Suprapubic skin (tissue), 3 donors: Measurements from ENCODE around the gene TDP1.

Experiments
- CTCF ChIP-seq, 2 donors: fragments of 200-600 bp in 1 of 2; fragments of 450-650 bp in 1 of 2; sonication (generic) in 1 of 2; IDR thresholded peaks; one replicate each; pipeline ENCODE4 v1.5.1; 2016 to 2019; ENCODE audit warnings: antibody characterized with exemption in 2 of 2, mild to moderate bottlenecking in 1 of 2, moderate library complexity in 1 of 2
- POLR2AphosphoS5 ChIP-seq, 3 donors: sonication (generic); formaldehyde crosslinking; IDR thresholded peaks; one replicate each; pipeline ENCODE4 v1.6.1; 2017; ENCODE audit warnings: antibody characterized with exemption in 3 of 3

- TF ChIP-seq CTCF (IDR thresholded peaks at IDR 0.05), result no peak
- TF ChIP-seq POLR2AphosphoS5 (IDR thresholded peaks at IDR 0.05), result no peak
Observed at GRCh38 chr14:89978656-89979055, 22.9 kb downstream of the TDP1 start.
